HepG2 (cell line): ENCODE measurements around the gene VEGFB. TPM values are rescaled to one million over a fixed set of nuclear protein-coding genes. Genes with fewer than 3 reads are reported as not detected.
A peak's percentile ranks its signal among the peaks of the same experiment; 100 is the strongest.

ENCODE experiments used
- CC2D1A ChIP-seq: sonication (generic); formaldehyde crosslinking; IDR thresholded peaks from 2 replicates; pipeline ENCODE4 v1.8.1; 2023; ENCODE audit warnings: mild to moderate bottlenecking, missing genetic modification reagents
- FOXA3 ChIP-seq: IDR thresholded peaks from 2 replicates; pipeline ENCODE4 v1.6.1; 2016; ENCODE audit warnings: missing genetic modification reagents, missing compliant biosample characterization
- GABPB1 ChIP-seq: IDR thresholded peaks from 2 replicates; pipeline ENCODE4 v1.6.1; 2016; ENCODE audit warnings: mild to moderate bottlenecking, missing genetic modification reagents, moderate library complexity, missing compliant biosample characterization
- LCORL ChIP-seq, 2 experiments: fragments of 450-650 bp in 1 of 2; sonication (generic) in 1 of 2; formaldehyde crosslinking in 1 of 2; IDR thresholded peaks; 2 replicates each; pipeline versions ENCODE4 v1.5.0 to v1.6.1; 2017 to 2020; ENCODE audit warnings: antibody characterized with exemption in 1 of 2, missing genetic modification reagents in 1 of 2
- MEF2D ChIP-seq: sonication (generic); formaldehyde crosslinking; IDR thresholded peaks from 2 replicates; pipeline ENCODE4 v1.5.1; 2020; ENCODE audit warnings: mild to moderate bottlenecking, missing genetic modification reagents
- PTBP1 ChIP-seq: fragments of 200-400 bp; formaldehyde crosslinking; IDR thresholded peaks from 2 replicates; pipeline ENCODE4 v1.6.1; 2018; ENCODE audit warnings: low read length, low read depth; ENCODE audit not compliant: poor library complexity, severe bottlenecking
- SRSF9 ChIP-seq: fragments of 200-400 bp; formaldehyde crosslinking; IDR thresholded peaks from 2 replicates; pipeline ENCODE4 v1.6.1; 2018; ENCODE audit warnings: borderline replicate concordance, mild to moderate bottlenecking, low read depth, low read length; ENCODE audit not compliant: insufficient read depth, poor library complexity, severe bottlenecking
- TGIF2 ChIP-seq: IDR thresholded peaks from 2 replicates; pipeline ENCODE4 v1.6.1; 2016; ENCODE audit warnings: control low read depth, missing compliant biosample characterization
- ZBTB38 ChIP-seq: sonication (generic); formaldehyde crosslinking; IDR thresholded peaks from 2 replicates; pipeline ENCODE4 v1.5.1; 2020; ENCODE audit warnings: mild to moderate bottlenecking, missing genetic modification reagents
- ZNF615 ChIP-seq: sonication (generic); formaldehyde crosslinking; IDR thresholded peaks from 2 replicates; pipeline ENCODE4 v1.5.0; 2020; ENCODE audit warnings: mild to moderate bottlenecking, missing genetic modification reagents, borderline replicate concordance
- ZNF816 ChIP-seq: sonication (generic); formaldehyde crosslinking; IDR thresholded peaks from 2 replicates; pipeline ENCODE4 v1.8.0; 2022; ENCODE audit warnings: missing genetic modification reagents, mild to moderate bottlenecking, borderline replicate concordance
- polyA plus RNA-seq, 8 experiments: library from polyadenylated mRNA; depleted of rRNA in 3 of 8; stranded (reverse) in 7 of 8; unstranded in 1 of 8; fragments of >200 nt; fragmentation: Illumina TruSeq in 4 of 8; extraction: Trizol in 4 of 8; gene quantifications; 2 replicates each; pipeline versions ENCODE4 v1.2.1 to v1.2.3, GENCODE V29; 2011 to 2016; ENCODE audit warnings: low read depth in 4 of 8, missing spikeins in 1 of 8, mixed read lengths in 1 of 8; ENCODE audit not compliant: insufficient read depth in 1 of 8
- total RNA-seq, 5 experiments: library from RNA; depleted of rRNA; stranded (reverse); fragments of >200 nt; fragmentation: Illumina TruSeq; extraction: Trizol; gene quantifications; 2 replicates each; pipeline ENCODE4 v1.2.3, GENCODE V29; 2016; ENCODE audit warnings: low read depth in 1 of 5
- TF ChIP-seq, protein P1 (sequence below): sonication (generic); formaldehyde crosslinking; IDR thresholded peaks from 2 replicates; pipeline ENCODE4 v1.5.0; 2020; ENCODE audit warnings: mild to moderate bottlenecking, missing genetic modification reagents
- TF ChIP-seq, protein P2 (sequence below): IDR thresholded peaks from 2 replicates; pipeline ENCODE4 v1.6.1; 2016
- TF ChIP-seq, protein P3 (sequence below): sonication (generic); formaldehyde crosslinking; IDR thresholded peaks from 2 replicates; pipeline ENCODE4 v1.4.0; 2020; ENCODE audit warnings: mild to moderate bottlenecking, missing genetic modification reagents
- TF ChIP-seq, protein P4 (sequence below): sonication (generic); formaldehyde crosslinking; IDR thresholded peaks from 2 replicates; pipeline ENCODE4 v1.5.1; 2020; ENCODE audit warnings: missing genetic modification reagents, mild to moderate bottlenecking, borderline replicate concordance
- TF ChIP-seq, protein P5 (sequence below): sonication (generic); formaldehyde crosslinking; IDR thresholded peaks from 2 replicates; pipeline ENCODE4 v1.5.0; 2020; ENCODE audit warnings: mild to moderate bottlenecking, low read depth, missing genetic modification reagents, borderline replicate concordance
- TF ChIP-seq, protein P6 (sequence below): sonication (generic); formaldehyde crosslinking; IDR thresholded peaks from 2 replicates; pipeline ENCODE4 v1.8.1; 2023; ENCODE audit warnings: mild to moderate bottlenecking, missing genetic modification reagents
- TF ChIP-seq, protein P7 (sequence below): sonication (generic); formaldehyde crosslinking; IDR thresholded peaks from 2 replicates; pipeline ENCODE4 v1.4.0; 2020; ENCODE audit warnings: missing genetic modification reagents, borderline replicate concordance

The VEGFB gene
- total and polyA plus RNA-seq, 2 of the 13 experiments (the other 11 are each of a cell fraction or from before 2014, with no cell fraction given), result 9.0 to 11.3 TPM

DNA sequence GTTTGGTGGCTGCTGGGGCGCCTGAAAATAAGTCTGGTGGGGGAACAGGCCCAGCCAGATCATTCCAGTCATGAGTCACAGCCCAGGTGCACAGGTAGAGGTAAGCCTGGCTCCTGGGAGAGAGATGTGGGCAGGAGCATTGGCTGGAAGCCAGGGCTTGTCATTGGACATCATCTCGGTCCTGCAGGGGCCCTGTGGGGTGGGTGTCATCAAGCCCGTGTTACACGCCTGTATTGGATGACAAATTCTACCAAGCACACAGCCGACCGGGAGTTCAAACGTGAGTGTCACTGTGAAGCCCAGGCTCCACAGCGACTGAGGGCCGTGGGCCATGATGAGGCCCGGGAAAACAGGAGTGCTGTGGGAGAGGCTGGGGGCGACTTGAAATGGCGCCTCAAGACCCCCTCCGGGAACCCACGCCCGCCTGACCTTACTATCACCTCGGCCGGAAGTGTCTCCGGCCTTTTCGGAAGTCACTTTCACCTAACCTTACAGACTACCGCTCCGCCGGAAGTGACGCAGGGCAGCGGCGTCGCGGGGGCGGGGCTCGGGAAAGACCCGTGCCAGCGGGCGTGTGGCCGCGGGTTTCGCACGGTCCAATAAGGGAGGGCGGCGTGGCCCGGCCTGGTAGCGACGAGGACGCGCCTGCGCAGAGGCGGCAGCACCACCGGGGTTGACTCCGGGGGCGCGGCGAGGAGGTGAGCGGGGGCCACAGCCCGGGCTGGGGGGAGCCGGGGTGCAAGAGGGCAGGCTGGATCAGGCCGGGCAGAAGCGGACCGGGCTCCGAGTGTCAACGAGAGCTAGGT, 6.3 kb downstream of the VEGFB start, which contains the start of gene FKBP2 (continued):
- TF ChIP-seq, protein P1, sequence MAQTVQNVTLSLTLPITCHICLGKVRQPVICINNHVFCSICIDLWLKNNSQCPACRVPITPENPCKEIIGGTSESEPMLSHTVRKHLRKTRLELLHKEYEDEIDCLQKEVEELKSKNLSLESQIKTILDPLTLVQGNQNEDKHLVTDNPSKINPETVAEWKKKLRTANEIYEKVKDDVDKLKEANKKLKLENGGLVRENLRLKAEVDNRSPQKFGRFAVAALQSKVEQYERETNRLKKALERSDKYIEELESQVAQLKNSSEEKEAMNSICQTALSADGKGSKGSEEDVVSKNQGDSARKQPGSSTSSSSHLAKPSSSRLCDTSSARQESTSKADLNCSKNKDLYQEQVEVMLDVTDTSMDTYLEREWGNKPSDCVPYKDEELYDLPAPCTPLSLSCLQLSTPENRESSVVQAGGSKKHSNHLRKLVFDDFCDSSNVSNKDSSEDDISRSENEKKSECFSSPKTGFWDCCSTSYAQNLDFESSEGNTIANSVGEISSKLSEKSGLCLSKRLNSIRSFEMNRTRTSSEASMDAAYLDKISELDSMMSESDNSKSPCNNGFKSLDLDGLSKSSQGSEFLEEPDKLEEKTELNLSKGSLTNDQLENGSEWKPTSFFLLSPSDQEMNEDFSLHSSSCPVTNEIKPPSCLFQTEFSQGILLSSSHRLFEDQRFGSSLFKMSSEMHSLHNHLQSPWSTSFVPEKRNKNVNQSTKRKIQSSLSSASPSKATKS (CRISPR knock-in tag), result no peak
- TF ChIP-seq ZNF816 (CRISPR knock-in tag), result peak; percentile 61; the same call in 1 of the 2 replicates
- TF ChIP-seq CC2D1A (CRISPR knock-in tag), result no peak
- TF ChIP-seq, protein P2, sequence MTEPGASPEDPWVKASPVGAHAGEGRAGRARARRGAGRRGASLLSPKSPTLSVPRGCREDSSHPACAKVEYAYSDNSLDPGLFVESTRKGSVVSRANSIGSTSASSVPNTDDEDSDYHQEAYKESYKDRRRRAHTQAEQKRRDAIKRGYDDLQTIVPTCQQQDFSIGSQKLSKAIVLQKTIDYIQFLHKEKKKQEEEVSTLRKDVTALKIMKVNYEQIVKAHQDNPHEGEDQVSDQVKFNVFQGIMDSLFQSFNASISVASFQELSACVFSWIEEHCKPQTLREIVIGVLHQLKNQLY, result no peak
- TF ChIP-seq ZNF615, result no peak
- TF ChIP-seq, protein P3, sequence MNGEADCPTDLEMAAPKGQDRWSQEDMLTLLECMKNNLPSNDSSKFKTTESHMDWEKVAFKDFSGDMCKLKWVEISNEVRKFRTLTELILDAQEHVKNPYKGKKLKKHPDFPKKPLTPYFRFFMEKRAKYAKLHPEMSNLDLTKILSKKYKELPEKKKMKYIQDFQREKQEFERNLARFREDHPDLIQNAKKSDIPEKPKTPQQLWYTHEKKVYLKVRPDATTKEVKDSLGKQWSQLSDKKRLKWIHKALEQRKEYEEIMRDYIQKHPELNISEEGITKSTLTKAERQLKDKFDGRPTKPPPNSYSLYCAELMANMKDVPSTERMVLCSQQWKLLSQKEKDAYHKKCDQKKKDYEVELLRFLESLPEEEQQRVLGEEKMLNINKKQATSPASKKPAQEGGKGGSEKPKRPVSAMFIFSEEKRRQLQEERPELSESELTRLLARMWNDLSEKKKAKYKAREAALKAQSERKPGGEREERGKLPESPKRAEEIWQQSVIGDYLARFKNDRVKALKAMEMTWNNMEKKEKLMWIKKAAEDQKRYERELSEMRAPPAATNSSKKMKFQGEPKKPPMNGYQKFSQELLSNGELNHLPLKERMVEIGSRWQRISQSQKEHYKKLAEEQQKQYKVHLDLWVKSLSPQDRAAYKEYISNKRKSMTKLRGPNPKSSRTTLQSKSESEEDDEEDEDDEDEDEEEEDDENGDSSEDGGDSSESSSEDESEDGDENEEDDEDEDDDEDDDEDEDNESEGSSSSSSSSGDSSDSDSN (CRISPR knock-in tag), result peak; percentile 30; the same call in 1 of the 2 replicates
- TF ChIP-seq FOXA3 (CRISPR knock-in tag), result no peak
- TF ChIP-seq ZBTB38, result no peak
- no peak for TF ChIP-seq LCORL (IDR thresholded peaks at IDR 0.05)
- TF ChIP-seq LCORL (CRISPR knock-in tag; IDR thresholded peaks at IDR 0.05), result peak; percentile 49; the same call in 1 of the 2 replicates
- TF ChIP-seq SRSF9, result no peak
- peak; percentile 97 for TF ChIP-seq GABPB1 (CRISPR knock-in tag)
- TF ChIP-seq, protein P4, sequence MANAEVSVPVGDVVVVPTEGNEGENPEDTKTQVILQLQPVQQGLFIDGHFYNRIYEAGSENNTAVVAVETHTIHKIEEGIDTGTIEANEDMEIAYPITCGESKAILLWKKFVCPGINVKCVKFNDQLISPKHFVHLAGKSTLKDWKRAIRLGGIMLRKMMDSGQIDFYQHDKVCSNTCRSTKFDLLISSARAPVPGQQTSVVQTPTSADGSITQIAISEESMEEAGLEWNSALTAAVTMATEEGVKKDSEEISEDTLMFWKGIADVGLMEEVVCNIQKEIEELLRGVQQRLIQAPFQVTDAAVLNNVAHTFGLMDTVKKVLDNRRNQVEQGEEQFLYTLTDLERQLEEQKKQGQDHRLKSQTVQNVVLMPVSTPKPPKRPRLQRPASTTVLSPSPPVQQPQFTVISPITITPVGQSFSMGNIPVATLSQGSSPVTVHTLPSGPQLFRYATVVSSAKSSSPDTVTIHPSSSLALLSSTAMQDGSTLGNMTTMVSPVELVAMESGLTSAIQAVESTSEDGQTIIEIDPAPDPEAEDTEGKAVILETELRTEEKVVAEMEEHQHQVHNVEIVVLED (CRISPR knock-in tag), result peak; percentile 91
- TF ChIP-seq, protein P5, sequence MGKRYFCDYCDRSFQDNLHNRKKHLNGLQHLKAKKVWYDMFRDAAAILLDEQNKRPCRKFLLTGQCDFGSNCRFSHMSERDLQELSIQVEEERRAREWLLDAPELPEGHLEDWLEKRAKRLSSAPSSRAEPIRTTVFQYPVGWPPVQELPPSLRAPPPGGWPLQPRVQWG, result no peak
- TF ChIP-seq, protein P6, sequence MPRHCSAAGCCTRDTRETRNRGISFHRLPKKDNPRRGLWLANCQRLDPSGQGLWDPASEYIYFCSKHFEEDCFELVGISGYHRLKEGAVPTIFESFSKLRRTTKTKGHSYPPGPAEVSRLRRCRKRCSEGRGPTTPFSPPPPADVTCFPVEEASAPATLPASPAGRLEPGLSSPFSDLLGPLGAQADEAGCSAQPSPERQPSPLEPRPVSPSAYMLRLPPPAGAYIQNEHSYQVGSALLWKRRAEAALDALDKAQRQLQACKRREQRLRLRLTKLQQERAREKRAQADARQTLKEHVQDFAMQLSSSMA (CRISPR knock-in tag), result no peak
- TF ChIP-seq, protein P7, sequence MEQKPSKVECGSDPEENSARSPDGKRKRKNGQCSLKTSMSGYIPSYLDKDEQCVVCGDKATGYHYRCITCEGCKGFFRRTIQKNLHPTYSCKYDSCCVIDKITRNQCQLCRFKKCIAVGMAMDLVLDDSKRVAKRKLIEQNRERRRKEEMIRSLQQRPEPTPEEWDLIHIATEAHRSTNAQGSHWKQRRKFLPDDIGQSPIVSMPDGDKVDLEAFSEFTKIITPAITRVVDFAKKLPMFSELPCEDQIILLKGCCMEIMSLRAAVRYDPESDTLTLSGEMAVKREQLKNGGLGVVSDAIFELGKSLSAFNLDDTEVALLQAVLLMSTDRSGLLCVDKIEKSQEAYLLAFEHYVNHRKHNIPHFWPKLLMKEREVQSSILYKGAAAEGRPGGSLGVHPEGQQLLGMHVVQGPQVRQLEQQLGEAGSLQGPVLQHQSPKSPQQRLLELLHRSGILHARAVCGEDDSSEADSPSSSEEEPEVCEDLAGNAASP (CRISPR knock-in tag), result peak; percentile 34; the same call in 1 of the 2 replicates
- TF ChIP-seq MEF2D, result 0 out of 2 replicates have a peak, but pooled peaks have one; percentile 25
- peak; percentile 66; the same call in 1 of the 2 replicates for TF ChIP-seq TGIF2 (CRISPR knock-in tag)
- TF ChIP-seq PTBP1, result no peak
